Esophagus squamous epithelium (tissue), 4 donors: Measurements from ENCODE around the gene UBA3.

Experiments
- POLR2A ChIP-seq, 4 donors: fragments of 450-650 bp; IDR thresholded peaks; one replicate each; pipeline ENCODE4 v1.6.1; 2017; ENCODE audit warnings: antibody characterized with exemption in 4 of 4, mild to moderate bottlenecking in 4 of 4, moderate library complexity in 3 of 4
- TF ChIP-seq, protein P1 (sequence below), 6 experiments: fragments of 450-650 bp in 4 of 6; fragments of 200-600 bp in 2 of 6; sonication (generic) in 2 of 6; IDR thresholded peaks; one replicate each; pipeline ENCODE4 v1.5.1; 2016 to 2019; ENCODE audit warnings: antibody characterized with exemption in 6 of 6, mild to moderate bottlenecking in 4 of 6, moderate library complexity in 4 of 6

GRCh38 chr3:69080233-69080920, at the start of gene UBA3:
- TF ChIP-seq, protein P1, sequence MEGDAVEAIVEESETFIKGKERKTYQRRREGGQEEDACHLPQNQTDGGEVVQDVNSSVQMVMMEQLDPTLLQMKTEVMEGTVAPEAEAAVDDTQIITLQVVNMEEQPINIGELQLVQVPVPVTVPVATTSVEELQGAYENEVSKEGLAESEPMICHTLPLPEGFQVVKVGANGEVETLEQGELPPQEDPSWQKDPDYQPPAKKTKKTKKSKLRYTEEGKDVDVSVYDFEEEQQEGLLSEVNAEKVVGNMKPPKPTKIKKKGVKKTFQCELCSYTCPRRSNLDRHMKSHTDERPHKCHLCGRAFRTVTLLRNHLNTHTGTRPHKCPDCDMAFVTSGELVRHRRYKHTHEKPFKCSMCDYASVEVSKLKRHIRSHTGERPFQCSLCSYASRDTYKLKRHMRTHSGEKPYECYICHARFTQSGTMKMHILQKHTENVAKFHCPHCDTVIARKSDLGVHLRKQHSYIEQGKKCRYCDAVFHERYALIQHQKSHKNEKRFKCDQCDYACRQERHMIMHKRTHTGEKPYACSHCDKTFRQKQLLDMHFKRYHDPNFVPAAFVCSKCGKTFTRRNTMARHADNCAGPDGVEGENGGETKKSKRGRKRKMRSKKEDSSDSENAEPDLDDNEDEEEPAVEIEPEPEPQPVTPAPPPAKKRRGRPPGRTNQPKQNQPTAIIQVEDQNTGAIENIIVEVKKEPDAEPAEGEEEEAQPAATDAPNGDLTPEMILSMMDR (IDR thresholded peaks at IDR 0.05): no peak
- peak in 1 of 4 donors; percentile 66 for TF ChIP-seq POLR2A (IDR thresholded peaks at IDR 0.05)
